HuH-7 (cell line): ENCODE measurements around the gene TMEM192.
"Not testable (repeated sequence)": the region's sequence is repeated elsewhere in the genome, so short reads cannot be mapped to it uniquely, and the experiment has no call there.

Experiments
- DNase-seq: peaks from one replicate; pipeline ENCODE4 v3.0.0; 2011; ENCODE audit warnings: low spot score

Gene TMEM192

DNA sequence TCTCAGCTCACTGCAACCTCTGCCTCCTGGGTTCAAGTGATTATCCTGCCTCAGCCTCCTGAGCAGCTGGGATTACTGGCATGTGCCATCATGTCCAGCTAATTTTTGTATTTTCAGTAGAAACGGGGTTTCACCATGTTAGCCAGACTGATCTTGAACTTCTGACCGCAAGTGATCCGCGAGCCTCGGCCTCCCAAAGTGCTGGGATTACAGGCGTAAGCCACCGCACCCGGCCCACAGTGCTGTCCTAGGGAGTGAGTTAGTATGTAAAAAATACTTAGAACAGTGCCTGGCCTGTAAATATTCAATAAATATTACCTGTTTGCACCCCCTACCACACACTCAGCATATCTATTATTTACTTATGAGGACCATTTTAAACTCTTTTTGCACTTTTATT, 20.5 kb downstream of the TMEM192 start:
- DNase-seq = not testable (repeated sequence)

DNA sequence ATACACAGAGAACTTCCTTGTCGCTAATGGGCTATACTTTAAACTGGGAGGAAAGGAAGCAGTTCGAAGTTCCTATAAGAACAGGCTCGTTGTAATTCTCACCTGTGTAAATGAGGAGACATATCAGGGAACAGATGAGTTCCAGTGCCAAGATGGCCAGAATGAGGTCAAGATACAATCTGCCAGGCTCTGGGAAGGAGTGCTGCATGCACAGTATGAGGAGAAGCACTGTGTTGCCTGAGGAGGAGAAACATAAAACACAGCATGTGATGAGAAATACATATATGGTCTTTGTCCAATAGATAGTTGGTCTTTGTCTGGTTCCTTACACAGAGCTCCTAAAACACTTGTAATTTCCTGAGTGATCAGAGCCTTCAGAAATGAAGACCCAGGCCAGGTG, 24.3 kb downstream of the TMEM192 start:
- DNase-seq = no peak

DNA sequence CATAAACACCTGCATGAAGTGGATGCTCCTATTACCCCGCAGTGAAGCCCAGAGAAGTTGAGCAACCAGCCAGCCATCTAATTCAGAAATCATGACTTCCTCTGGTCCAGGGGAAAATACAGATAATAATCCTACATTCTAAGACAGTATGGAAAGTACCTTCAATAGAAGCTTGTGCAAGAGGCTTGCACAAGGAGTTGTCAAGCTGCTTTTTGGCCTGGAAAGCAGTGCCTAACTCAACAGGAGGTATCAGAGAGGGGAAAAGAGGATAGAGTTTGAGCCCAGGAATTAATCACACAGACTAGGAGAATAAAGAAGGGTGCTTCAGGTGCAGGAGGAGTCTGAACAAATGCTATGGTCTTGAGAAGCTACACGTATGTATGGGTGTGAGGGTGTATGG, 26.7 kb downstream of the TMEM192 start:
- no peak for DNase-seq

DNA sequence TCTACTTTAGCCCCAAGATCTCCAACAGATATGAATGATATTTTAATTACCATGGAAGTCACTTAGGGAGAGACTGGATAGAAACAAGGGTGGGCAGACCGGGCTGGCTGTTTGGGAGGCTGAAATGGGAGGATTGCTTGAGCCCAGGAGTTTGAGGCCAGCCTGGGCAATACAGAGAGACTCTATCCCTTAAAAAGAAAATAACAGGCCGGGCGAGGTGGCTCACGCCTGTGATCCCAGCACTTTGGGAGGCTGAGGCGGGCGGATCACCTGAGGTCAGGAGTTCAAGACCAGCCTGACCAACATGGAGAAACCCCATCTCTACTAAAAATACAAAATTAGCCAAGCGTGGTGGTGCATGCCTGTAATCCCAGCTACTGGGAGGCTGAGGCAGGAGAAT, 27.9 kb downstream of the TMEM192 start:
- DNase-seq = not testable (repeated sequence)

DNA sequence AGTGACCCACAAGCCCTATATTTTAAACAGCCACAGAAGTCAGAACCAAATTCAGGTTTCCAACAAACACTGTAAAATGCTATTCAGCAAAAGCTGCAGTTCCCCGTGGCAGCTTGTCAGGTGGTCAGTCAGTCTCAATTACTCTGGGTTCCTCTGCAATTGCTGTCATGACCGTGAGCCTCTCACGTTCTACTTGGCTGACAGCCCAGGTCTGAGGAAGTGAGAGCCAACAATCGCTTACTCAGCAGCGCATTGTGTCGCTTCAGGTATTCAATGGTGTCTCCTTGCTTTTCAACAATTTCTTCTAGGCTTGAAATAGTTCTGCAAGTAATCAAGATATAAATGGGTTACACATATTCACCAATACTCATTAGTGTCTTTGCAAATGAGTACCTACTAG, 33.2 kb downstream of the TMEM192 start:
- DNase-seq = no peak

DNA sequence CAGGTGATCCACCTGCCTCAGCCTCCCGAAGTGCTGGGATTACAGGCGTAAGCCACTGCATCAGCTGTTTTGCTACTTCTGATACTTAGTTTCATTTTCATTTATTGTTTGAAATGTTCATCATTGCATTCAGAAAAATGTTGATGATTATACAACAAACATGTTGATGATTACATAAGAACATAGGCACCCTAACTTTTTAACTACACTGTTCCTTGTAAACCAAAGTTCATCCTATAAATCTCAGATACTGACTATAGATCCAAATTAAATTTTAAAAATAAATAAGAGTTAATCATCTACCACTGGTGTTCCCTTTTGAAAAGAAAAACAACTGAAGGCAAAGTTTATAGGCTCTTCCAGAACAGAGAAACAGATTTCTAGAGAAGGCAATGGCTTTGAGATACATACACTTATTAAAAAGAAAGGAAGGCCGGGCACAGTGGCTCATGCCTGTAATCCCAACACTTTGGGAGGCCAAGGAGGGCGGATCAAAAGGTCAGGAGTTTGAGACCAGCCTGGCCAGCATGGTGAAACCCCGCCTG, 35.6 kb downstream of the TMEM192 start:
- DNase-seq = no peak

DNA sequence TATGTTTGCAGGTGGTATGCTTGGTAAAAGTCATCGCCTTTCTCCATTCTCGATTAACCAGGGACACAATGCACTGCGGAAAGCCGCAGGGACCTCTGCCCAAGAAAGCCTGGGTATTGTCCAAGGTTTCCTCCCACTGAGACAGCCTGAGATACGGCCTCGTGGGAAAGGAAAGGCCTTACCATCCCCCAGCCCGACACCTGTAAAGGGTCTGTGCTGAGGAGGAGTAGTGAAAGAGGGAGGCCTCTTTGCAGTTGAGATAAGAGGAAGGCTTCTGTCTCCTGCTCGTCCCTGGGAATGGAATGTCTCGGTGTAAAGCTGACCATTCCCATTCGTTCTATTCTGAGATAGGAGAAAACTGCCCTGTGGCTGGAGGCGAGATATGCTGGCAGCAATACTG, 39.3 kb downstream of the TMEM192 start:
- DNase-seq = not testable (repeated sequence)

DNA sequence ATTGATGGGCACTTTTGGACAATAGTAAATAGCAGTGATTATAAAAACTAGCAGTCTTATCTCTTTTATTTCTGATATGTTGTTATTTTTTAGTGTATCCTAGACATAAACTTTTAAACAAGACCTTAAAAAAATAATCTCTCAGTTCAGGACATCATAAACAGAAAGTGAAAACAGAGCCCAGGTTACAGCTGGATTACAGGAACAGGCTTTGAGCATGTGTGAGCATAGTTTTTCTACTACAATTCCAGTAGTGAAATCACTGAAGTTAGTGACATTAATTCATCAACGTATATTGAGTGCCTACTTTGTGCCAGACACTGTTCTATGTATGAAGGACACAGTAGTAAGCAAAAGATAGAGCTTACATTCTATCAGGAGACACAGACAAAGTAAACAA, 42.1 kb downstream of the TMEM192 start:
- no peak for DNase-seq

DNA sequence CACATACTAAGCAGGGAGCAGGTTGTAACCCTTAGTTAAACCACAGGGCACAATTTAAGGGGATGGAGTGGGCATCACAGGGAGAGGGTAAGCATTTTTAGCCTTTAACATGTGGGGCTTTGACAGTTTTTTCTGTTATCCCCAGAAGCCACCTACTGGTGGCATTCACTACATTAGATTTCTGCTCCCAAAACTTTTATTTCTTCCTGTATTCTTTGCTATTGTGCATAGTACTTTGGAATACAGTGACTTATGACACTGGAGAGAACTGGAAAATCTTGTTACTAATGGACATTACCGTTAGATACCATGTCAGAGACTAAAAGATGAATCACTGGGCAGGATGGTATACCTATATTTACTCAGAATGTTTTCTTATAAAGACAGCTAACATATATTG, 51.7 kb downstream of the TMEM192 start:
- no peak for DNase-seq

DNA sequence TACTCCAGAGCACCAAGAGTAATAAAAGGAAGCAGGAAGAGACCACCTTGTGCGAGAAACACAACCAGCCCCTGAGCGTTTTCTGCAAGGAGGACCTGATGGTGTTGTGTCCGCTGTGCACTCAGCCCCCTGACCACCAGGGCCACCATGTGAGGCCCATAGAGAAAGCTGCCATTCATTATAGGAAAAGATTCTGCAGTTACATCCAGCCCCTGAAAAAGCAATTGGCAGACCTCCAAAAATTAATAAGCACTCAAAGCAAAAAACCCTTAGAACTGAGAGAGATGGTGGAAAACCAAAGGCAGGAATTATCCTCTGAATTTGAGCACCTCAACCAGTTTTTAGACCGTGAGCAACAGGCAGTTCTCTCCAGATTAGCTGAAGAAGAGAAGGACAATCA, 53.3 kb downstream of the TMEM192 start:
- no peak for DNase-seq

DNA sequence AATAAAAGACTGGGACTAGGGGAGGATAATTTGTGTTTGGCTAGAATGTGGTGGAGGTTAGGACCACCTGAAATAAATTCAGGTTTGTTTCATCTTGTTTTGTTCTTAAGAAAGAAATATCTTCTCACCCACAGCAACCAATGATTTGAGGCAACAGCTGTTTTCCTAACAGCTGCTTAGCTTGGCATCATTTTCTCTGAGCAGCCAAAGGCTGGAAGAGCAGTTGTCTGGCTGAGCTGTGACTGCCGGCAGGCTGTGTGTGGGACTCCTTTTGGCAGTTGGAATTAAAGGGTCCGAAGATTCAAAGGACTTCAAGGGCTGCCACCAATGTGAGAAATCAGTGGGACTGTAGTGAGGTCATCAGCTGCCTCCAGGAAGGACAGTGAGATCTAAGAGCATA, 54.0 kb downstream of the TMEM192 start:
- no peak for DNase-seq

DNA sequence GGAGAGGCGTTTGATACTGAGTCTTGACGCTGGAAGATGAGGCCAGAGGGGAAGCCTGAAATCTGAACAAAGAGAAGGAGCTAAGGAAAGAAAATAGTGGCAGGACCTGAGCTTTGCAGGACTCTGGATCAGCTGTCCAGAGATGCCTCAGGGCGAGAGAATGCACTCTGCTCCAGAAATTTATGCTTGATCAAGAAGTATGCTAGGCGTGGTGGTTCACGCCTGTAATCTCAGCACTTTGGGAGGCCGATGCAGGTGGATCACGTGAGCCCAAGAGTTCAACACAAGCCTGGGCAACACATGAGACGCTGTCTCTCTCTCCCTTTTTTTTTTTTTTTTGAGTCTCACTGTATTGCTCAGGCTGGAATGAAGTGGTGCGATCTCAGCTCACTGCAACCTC, 57.1 kb downstream of the TMEM192 start:
- no peak for DNase-seq

DNA sequence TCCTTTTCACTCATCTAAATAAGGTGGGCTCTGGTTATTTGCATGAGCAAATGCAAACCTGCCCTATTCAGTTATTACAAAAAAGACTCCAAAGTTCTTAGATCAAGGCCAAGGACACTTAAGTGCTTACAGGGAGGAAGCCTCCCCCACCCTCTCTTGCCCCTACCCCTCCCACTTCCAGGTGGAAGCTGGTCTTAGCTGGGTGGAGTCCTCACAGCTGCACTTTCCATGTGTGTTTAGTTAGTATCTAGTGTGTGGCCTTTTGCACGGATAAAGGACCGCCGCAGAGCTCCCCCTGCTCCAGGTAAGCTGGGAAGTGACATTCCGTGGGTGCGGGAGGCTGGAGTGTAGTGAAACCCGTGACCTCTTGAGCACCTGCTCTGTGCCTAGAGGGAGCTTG, 59.0 kb downstream of the TMEM192 start, which contains the start of gene TRIM75:
Gene TRIM75 (plus strand): TSS at position 222 of the 400 bp plus-strand sequence. CDS start 5,282 bp downstream, outside the sequence.
- no peak for DNase-seq

DNA sequence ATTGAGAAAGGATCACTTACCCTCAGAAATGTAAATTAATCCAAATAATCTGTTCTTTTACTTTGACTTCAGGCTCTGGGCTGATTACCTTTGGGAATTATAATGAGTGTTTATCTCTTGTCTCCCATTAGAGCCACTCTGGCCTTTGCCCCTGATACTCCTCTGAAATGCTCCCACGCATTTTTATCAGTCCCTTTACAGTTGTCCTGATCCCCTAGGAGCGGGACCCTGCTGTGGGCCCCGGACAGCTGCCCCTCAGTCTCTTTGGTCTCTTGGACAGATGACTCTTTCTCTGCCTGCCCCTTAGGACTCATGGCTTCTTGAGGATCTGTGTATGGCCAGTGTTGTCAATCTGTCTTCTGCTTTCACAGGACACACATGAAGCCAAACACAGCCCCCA, 60.0 kb downstream of the TMEM192 start:
- no peak for DNase-seq

DNA sequence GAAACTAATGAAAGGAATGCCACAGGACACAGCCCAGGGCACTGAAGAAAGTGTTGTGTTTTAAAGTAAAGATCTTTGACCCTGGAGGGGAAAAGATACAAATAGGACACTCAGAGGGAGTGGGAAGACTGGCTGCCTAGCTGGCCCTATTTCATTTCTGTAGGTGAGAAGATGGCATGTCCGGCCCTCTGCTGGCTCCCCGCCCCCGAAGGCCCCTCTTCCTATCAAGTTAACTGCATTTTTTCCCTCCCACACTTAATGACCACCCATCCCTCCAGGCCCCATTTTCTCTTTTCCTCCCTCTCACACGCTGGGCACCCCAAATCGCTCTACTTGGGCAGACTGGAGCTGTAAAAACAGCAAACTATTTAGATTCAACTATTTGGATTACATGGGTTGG, 64.5 kb downstream of the TMEM192 start:
- DNase-seq = no peak

DNA sequence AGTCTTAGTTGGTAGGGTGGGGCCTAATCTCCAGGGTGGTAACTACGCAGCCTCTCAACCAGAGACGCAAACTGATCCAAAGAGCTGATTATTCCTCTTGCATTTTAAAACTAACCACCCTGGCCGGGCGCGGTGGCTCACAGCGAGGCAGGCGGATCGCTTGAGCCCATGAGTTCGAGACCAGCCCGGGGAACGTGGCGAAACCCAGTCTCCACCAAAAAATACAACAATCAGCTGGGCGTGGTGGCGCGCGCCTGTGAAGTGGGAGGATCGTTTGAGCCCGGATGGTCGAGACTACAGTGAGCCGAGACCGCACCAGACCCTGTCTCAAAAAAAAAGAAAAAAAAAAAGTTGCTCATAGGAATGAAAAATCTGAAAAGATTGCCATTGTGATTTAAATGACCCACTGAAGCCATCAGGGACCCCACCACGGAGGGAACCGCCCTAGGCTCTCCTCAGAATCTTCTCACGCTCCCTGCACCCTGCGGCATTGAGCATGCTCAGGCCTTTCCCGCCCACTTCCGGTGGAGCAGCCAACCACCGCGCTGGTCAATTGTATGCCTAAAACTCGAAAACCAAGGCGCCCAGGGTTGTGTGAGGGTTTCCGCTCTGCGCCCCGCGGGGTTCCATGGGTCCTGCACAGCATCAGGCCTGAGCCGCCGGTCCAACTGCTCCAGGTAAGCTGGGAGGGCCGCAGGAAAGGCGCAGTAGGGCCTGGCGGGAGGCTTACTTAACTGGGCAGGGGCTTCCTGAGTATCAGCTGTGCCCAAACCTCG, 81.0 kb downstream of the TMEM192 start, which contains the start of gene TRIM60:
Gene TRIM60 (plus strand): TSS at position 564 of the 776 bp plus-strand sequence. CDS start 8,074 bp downstream, outside the sequence.
- no peak for DNase-seq

DNA sequence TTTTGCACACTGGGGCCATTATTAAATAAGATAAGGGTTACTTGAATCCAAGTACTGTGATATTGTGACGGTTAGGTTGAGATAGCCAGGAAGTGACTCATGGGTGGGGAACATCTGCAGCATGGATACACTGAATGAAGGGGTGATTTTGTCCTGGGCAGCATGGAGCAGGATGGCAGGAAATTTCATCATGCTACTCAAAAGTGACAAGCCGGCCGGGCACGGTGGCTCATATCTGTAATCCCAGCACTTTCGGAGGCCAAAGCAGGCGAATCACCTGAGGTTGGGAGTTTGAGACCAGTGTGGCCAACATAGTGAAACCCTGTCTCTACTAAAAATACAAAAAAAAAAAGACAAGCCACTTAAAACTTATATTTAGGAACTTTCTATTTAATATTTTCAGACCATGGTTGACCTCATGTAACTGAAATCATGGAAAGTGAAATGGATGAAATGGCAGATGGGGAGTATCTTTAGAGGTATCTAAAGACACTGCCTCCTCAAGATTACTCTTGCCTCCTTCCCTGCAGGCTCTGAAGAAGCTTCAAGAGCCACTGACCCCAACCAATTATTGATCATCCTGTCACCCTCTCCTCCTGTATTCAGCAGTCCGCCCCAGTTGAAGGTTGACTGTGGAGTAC, 84.8 kb downstream of the TMEM192 start:
- DNase-seq = no peak

DNA sequence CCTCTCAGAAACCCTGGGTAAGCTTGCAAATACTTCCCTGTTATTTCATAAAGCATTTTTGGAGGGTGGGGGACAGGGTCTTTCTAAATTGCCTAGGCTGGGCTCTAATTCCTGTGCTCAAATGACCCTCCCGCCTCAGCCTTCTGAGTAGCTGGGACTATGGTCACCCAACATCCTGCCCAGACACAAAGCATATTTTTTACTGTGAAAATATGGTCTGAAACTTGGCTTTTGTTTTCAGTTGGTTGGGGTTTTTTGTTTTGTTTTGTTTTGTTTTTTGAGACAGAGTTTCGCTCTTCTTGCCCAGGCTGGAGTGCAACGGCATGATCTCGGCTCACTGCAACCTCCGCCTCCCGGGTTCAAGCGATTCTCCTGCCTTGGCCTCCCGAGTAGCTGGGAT, 86.9 kb downstream of the TMEM192 start:
- DNase-seq = not testable (repeated sequence)
